SU-DHL-6 (cell line): ENCODE measurements around the gene IFNL4.

ENCODE experiments used
- H2AFZ ChIP-seq: fragments of 200-600 bp; sonication (generic); 2 replicates; pipeline ENCODE4 v1.6.1; 2014; ENCODE audit warnings: low read depth, mild to moderate bottlenecking, moderate library complexity, mixed read lengths, antibody characterized with exemption, low read length; ENCODE audit not compliant: severe bottlenecking
- H3F3A ChIP-seq: fragments of 200-600 bp; shearing (Covaris generic); 2 replicates; pipeline ENCODE4 v1.6.0; 2016; ENCODE audit warnings: antibody characterized with exemption, mild to moderate bottlenecking; ENCODE audit not compliant: insufficient read depth
- H3K27ac ChIP-seq: fragments of 200-600 bp; sonication (generic); 2 replicates; pipeline ENCODE4 v1.5.1; 2016; ENCODE audit warnings: low read depth, mild to moderate bottlenecking, low read length, moderate library complexity, mixed read lengths
- H3K27me3 ChIP-seq: fragments of 200-600 bp; sonication (generic), shearing (Covaris generic); 2 replicates; pipeline ENCODE4 v1.6.0; 2014; ENCODE audit warnings: mild to moderate bottlenecking, low read length
- H3K36me3 ChIP-seq: fragments of 200-600 bp; sonication (generic); 2 replicates; pipeline ENCODE4 v1.6.1; 2014; ENCODE audit warnings: mild to moderate bottlenecking, low read length, mixed read lengths
- H3K4me2 ChIP-seq: fragments of 300-600, 200-600 bp; shearing (Covaris generic), sonication (generic); 2 replicates; pipeline ENCODE4 v1.6.0; 2014; ENCODE audit warnings: low read length, low read depth, mild to moderate bottlenecking; ENCODE audit not compliant: poor library complexity, severe bottlenecking
- H3K4me3 ChIP-seq: fragments of 200-600 bp; sonication (generic); 2 replicates; pipeline ENCODE4 v1.5.1; 2014; ENCODE audit warnings: antibody characterized with exemption, low read length, mild to moderate bottlenecking, mixed read lengths; ENCODE audit not compliant: insufficient read depth, poor library complexity, severe bottlenecking
- H3K79me2 ChIP-seq: fragments of 200-600 bp; sonication (generic); 2 replicates; pipeline ENCODE4 v1.6.1; 2014; ENCODE audit warnings: mild to moderate bottlenecking, low read length, moderate library complexity; ENCODE audit not compliant: insufficient read depth
- H3K9ac ChIP-seq: fragments of 200-600 bp; sonication (generic); 2 replicates; pipeline ENCODE4 v1.7.0; 2014; ENCODE audit warnings: mild to moderate bottlenecking, low read length
- H3K9me2 ChIP-seq: fragments of 200-600 bp; sonication (generic); replicated peaks from 2 replicates; pipeline ENCODE4 v1.6.1; 2014; ENCODE audit warnings: low read length; ENCODE audit not compliant: insufficient read depth
- H3K9me3 ChIP-seq: fragments of 200-600 bp; sonication (generic); 2 replicates; pipeline ENCODE4 v1.6.1; 2014; ENCODE audit warnings: low read length, mixed read lengths; ENCODE audit not compliant: insufficient read depth
- H4K20me1 ChIP-seq: fragments of 200-600 bp; sonication (generic); 2 replicates; pipeline ENCODE4 v1.6.1; 2014; ENCODE audit warnings: low read depth, mild to moderate bottlenecking, antibody characterized with exemption, low read length, moderate library complexity, mixed read lengths
- CTCF ChIP-seq: fragments of 200-600 bp; sonication (generic); IDR thresholded peaks from one replicate; pipeline ENCODE4 v1.5.1; 2017; ENCODE audit warnings: antibody characterized with exemption, mild to moderate bottlenecking, low read length, moderate library complexity; ENCODE audit not compliant: insufficient read depth, poor library complexity, severe bottlenecking
- EZH2phosphoT487 ChIP-seq: fragments of 200-600 bp; sonication (generic), shearing (Covaris generic); conservative IDR thresholded peaks from 2 replicates; pipeline ENCODE4 v1.6.1; 2018; ENCODE audit warnings: mild to moderate bottlenecking, antibody characterized with exemption, low read length, moderate library complexity, mixed read lengths

The IFNL4 gene

GRCh38 chr19:39202998-39203355, 45.7 kb downstream of the IFNL4 start:
- TF ChIP-seq EZH2phosphoT487 (no peak), CTCF (no peak)
- Histone ChIP-seq H3K36me3 (no peaks in the 10 kb centered on the region), H3K27ac (no peak overlapping the region), H3K79me2 (no peaks in the 10 kb centered on the region), H3K9me2 (no peaks in the 10 kb centered on the region), H4K20me1 (no peaks in the 10 kb centered on the region), H3K9me3 (no peaks in the 10 kb centered on the region), H2AFZ (no peak overlapping the region), H3K27me3 (no peaks in the 10 kb centered on the region), H3K9ac (no peak overlapping the region), H3K4me2 (no peak overlapping the region), H3K4me3 (no peak overlapping the region), H3F3A (no peaks in the 10 kb centered on the region)

- Histone ChIP-seq H3K79me2 (no peaks in the 10 kb centered on the region), H3K36me3 (no peaks in the 10 kb centered on the region), H3F3A (no peaks in the 10 kb centered on the region), H3K27ac (no peak overlapping the region), H2AFZ (no peak overlapping the region), H3K9ac (no peak overlapping the region), H4K20me1 (no peaks in the 10 kb centered on the region), H3K9me3 (no peaks in the 10 kb centered on the region), H3K4me3 (no peak overlapping the region), H3K9me2 (no peaks in the 10 kb centered on the region), H3K4me2 (no peak overlapping the region), H3K27me3 (no peaks in the 10 kb centered on the region)
- no peak for TF ChIP-seq EZH2phosphoT487
- TF ChIP-seq CTCF, result no peak
Observed at GRCh38 chr19:39200803-39201115, 47.9 kb downstream of the IFNL4 start.

- H3K9ac ChIP-seq, result no peak overlapping the region
- H3K27me3 ChIP-seq, result no peaks in the 10 kb centered on the region
- no peak overlapping the region for H2AFZ ChIP-seq
Observed at GRCh38 chr19:39200066-39200802, 48.4 kb downstream of the IFNL4 start.

More at GRCh38 chr19:39200066-39200802, 48.4 kb downstream of the IFNL4 start:
- Histone ChIP-seq H3K27ac (no peak overlapping the region), H3K79me2 (no peaks in the 10 kb centered on the region), H3K4me3 (no peak overlapping the region), H3F3A (no peaks in the 10 kb centered on the region), H4K20me1 (no peaks in the 10 kb centered on the region), H3K4me2 (no peak overlapping the region), H3K9me2 (no peaks in the 10 kb centered on the region), H3K36me3 (no peaks in the 10 kb centered on the region), H3K9me3 (no peaks in the 10 kb centered on the region)
- TF ChIP-seq CTCF (no peak), EZH2phosphoT487 (no peak)
